GM18511 (cell line): Measurements from ENCODE around the gene SLC4A5.
A peak's percentile ranks its signal among the peaks of the same experiment; 100 is the strongest.
"Not testable (repeated sequence)": the region's sequence is repeated elsewhere in the genome, so short reads cannot be mapped to it uniquely, and the experiment has no call there.

Experiments used
- ATAC-seq: cut with Tn5 transposase; IDR thresholded peaks from one replicate; pipeline ENCODE4 v1.9.1; 2021; ENCODE audit warnings: mild to moderate bottlenecking, moderate library complexity; ENCODE audit not compliant: unreplicated experiment

The SLC4A5 gene

GRCh38 chr2:74201596-74201995 lies 141.6 kb downstream of the SLC4A5 start:
- no peak for ATAC-seq

DNA sequence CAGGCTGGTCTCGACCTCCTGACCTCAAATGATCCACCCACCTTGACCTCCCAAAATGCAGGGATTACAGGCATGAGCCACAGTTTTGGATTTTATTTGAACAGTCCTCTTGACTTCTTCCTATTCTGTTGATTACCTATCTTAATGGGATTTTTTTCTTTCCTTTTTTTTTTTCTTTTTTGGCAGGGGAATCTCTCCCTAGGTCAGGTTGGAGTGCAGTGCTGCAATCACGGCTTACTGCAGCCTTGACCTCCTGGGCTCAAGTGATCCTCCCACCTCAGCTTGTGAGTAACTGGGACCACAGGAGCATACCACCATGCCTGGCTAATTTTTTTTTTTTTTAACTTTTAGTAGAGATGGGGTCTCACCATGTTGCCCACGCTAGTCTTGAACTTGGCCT lies 142.0 kb downstream of the SLC4A5 start:
- ATAC-seq = no peak

DNA sequence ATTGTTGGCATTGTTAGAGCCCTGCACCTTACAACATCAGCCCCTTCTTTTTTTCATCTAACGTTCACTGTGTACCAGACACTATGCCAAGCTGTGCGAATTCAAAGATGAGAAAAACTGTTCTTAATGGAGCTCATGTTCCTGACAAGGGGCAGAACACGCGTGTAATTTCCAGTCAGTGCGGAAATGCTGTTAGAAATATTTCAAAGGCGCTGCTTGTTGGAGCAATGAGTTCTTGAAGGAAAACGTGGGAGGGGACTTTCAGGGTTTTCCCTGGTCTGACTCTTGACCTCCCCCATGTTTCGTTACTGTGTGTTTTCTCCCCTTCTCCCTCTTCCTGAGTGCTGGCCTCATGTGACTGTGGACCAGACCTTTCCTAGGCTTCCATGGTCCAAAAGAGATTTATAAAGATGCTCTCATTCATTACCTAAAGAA lies 143.3 kb downstream of the SLC4A5 start:
- ATAC-seq = no peak

DNA sequence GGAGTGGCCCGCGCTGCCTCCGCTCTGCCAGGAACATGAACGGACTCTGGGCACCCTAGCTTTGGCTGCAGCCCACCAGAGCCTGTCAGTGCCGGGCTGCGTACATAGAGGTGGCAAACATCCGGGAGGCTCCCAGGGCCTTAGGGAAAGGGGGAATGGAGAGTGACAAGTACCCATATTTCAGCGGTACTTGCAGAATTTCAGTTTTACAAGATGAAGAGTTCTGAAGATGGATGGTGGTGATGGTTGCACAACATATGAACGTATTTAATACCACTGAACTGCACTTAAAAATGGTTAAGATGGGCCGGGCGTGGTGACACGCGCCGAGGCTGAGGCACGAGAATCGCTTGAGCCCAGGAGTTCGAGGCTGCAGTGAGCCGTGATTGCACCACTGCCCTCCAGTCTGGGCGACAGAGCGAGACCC lies 143.9 kb downstream of the SLC4A5 start:
- ATAC-seq = no peak

DNA sequence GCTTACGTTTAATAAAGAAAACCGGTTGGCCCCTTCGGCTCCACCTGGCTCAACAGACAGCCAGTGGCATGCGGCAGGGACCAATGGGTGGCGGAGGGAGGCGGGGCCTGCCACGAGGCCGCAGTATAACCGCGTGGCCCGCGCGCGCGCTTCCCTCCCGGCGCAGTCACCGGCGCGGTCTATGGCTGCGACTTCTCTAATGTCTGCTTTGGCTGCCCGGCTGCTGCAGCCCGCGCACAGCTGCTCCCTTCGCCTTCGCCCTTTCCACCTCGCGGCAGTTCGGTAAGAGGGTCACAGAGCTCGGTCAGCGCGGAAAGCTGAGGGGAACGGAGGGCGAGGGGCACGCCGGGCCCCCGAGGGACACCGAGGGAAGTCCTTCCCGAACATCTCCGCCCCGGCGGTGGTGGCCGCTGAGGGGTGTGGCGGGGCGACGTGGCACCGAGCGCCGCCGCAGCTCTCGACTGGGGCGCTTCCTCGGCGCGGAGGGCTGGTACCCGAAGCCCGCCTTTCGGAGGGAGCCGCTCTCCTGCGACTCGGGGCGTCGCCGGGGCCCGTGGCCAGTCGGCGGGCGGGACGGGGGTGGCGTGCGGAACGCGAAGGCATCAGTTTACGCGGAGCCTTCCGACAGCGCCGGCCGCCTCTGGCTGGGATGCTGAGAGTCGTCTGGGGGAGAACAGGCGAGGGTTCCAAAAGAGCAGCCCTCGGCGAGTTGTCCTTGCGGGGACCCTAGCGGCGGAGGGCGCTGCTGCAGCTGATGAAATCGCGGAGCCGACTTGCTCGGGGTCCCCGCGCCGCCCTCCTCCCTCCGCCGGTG lies 144.5 kb downstream of the SLC4A5 start, which contains the start of gene MTHFD2:
MTHFD2 (plus strand) TSS at position 155 of the 814 bp plus-strand sequence; CDS start at position 182, 27 bp downstream.
- ATAC-seq = peak; percentile 92

DNA sequence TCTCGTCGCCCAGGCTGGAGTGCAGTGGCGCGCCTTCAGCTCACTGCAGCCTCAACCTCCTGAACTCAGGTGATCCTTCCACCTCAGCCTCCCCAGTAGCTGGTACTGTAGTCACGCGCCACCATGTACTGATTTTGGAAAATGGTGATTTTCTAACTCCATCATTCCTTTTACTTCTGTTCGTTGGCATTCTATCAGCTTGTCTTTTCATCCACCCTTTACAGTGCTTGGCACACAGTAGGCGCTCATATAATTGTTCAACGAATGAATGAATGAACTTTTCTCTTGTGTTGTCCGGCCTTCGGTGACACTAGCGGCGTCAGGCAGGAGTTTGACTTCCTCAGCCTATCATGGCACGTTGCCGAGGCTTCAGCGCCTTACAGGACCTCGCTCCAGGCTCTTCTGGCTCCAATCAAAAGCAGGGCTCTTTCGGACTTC lies 145.2 kb downstream of the SLC4A5 start:
- no peak for ATAC-seq

DNA sequence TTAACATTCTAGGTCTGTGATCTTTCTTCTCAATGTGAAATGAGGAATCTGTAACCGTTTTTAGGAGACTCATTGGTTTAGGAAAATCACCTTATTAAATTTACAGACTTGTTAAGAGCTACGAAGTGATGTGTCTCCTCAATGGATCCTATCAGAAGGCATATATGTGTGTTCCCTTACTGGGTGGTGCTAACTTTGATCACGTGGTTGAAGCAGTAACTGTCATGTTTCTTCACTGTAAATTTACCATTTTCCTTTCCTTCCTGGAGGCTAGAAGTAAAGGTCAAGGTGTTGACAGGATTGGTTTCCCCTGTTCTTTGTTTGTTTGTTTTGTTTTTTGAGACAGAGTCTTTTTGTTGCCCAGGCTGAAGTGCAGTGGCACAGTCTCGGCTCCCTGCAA lies 146.2 kb downstream of the SLC4A5 start:
- no peak for ATAC-seq

GRCh38 chr2:74194799-74195198 lies 148.4 kb downstream of the SLC4A5 start:
- no peak for ATAC-seq

- no peak for ATAC-seq
Observed at GRCh38 chr2:74191596-74192380, 151.4 kb downstream of the SLC4A5 start.

- ATAC-seq = no peak
Observed at GRCh38 chr2:74188696-74189095, 154.5 kb downstream of the SLC4A5 start.

GRCh38 chr2:74188018-74188601 lies 155.1 kb downstream of the SLC4A5 start:
- no peak for ATAC-seq

DNA sequence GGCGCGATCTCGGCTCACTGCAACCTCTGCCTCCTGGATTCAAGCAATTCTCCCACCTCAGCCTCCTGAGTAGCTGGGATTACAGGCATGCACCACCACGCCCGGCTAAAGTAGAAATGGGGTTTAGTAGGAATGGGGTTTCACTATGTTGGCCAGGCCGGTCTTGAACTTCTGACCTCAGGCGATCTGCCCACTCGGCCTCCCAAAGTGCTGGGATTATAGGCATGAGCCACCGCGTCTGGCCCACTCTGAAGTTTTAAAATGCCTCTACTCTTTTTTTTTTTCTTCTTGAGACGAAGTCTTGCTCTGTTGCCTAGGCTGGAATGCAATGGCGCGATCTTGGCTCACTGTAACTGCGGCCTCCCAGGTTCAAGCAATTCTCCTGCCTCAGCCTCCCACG lies 156.5 kb downstream of the SLC4A5 start:
- ATAC-seq = not testable (repeated sequence)

DNA sequence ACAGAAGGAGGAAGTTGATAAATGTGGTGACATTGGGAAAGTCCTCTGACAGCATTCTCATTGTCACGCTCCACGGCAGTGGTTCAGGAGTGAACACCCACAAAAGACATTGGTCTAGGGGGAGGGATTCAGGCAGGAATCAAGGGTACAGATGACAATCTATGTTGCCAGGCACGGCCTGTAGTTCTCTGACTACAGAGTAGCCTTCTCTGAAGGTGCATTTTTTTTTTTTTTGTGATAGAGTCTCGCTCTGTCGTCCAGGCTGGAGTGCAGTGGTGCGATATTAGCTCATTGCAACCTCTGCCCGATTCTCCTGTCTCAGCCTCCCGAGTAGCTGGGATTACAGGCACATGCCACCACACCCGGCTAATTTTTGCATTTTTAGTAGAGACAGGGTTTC lies 157.2 kb downstream of the SLC4A5 start:
- ATAC-seq = peak; percentile 63

- no peak for ATAC-seq
Observed at GRCh38 chr2:74183878-74184277, 159.3 kb downstream of the SLC4A5 start.

DNA sequence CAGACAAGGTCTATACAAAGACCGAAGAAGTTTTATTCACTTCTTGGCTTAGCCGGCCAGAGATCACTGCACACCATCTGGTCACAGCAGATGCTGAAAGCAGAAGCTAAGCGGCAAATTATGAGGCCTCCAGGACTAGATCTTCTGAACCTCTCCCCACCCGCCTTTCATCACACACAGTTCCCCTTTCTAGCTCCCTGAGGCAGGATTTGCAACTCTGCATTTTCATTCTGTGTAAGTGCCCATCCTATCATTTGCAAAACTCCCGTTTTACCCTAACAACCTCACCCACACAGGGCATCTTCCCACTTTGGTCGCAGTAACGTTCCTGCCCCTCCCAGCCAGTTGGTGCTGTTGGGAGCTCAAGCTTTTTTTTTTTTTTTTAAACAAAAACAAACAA lies 161.5 kb downstream of the SLC4A5 start:
- ATAC-seq = peak; percentile 38

DNA sequence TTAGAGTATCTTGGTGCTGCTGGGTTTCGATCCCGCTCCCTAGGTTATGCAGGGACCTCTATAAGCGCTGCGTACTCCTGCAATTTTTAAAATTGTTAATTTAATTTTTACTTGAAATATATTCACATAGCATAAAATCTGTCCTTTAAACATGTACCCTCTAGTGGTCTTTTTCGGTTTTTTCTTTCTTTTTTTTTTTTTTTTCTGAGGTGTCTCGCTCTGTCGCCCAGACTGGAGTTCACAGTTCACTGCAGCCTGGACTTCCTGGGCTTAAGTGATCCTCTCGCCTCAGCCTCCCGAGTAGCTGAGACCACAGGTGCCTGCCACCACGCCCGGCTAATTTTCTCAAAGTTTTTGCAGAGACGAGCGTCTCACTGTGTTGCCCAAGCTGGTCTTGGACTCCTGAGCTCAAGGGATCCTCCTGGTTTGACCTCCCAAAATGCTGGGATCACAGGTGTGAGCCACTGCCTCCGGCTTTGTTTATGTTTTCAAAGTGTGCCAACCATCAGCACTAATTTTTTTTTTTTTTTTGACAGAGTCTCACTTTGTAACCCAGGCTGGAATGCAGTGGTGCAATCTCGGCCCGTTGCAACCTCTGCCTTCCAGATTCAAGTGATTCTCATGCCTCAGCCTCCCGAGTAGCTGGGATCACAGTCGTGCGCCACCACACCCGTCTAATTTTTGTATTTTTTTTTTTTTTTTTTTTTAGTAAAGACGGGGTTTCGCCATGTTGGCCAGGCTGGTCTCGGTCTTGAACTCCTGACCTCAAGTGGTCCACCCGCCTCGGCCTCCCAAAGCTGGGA lies 164.0 kb downstream of the SLC4A5 start:
- peak; percentile 18 for ATAC-seq

DNA sequence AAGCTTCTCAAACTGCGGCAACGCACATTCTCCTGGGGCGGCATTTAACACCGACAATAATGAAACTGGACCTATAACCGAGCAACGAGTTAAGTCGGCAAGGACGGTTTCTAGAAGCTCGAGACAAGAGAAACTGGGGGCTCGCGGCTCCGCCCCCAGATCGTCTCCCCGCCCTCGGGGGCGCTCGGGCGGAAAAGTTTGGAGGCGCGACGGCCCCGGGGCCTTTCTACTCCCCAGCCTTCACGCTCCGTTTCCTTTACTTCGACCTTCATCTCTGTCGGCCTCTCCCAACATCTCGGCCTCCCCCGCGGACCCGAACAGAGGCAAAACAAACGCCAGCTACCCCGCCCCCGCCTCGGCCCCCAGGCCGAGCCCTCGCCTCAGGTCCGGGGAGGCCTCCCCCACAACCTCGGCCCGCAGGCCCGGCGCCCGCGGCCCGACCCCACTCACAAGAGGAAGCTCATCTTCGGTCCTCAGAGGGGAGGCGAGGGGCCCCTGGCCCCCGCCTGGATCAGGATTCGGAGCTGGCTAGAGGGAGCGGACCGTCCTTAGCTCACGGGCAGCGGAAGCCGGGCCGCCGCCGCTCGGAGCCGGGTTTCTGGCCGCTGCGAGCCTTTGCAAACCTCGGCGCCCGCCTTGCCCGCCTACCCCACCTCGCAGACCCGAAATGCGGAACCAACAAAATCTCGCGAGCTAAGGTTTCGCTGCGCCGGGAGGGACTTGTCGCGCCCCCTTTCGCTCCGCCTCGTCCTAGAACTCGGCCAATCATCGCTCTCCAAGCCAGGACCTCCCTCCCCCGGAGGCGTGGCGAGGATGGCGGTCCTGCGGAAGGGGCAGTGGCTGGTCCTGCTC lies 164.8 kb downstream of the SLC4A5 start, which contains the start of gene MOB1A:
MOB1A (minus strand) TSS at position 669 of the 852 bp plus-strand sequence; CDS start at position 464, 205 bp downstream.
- ATAC-seq = peak; percentile 84

- ATAC-seq = no peak
Observed at GRCh38 chr2:74177696-74178095, 165.5 kb downstream of the SLC4A5 start.

DNA sequence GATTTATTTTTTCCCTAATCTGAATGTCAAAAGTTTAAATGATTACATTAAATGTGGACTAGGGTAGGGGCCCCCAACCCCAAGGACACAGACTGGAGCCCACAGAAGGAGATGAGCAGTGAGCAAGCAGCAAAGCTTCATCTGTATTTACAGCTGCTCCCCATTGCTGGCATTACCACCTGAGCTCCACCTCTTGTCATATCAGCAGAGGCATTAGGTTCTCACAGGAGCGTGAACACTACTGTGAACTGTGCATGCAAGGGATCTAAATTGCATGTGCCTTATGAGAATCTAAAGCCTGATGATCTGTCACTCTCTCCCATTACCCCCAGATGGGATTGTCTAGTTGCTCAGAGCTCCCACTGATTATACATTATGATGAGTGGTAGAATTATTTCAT lies 168.3 kb downstream of the SLC4A5 start:
- no peak for ATAC-seq

- no peak for ATAC-seq
Observed at GRCh38 chr2:74168739-74169138, 174.5 kb downstream of the SLC4A5 start.
